MM.1S (cell line): Measurements from ENCODE around the gene TXNRD1.
"Not testable (repeated sequence)": the region's sequence is repeated elsewhere in the genome, so short reads cannot be mapped to it uniquely, and the experiment has no call there.

Experiments
- DNase-seq: peaks from one replicate; pipeline ENCODE4 v3.0.0-alpha.2; 2015
- H2AFZ ChIP-seq: fragments of 300-600 bp; sonication (generic); 2 replicates; pipeline ENCODE4 v1.6.0; 2016; ENCODE audit warnings: antibody characterized with exemption, low read length
- H3F3A ChIP-seq: fragments of 300-600 bp; sonication (generic); 2 replicates; pipeline ENCODE4 v1.6.1; 2016; ENCODE audit warnings: mild to moderate bottlenecking, antibody characterized with exemption, low read length, moderate library complexity, mixed read lengths; ENCODE audit not compliant: insufficient read depth
- H3K27ac ChIP-seq: fragments of 300-600 bp; sonication (generic); 2 replicates; pipeline ENCODE4 v1.5.1; 2016; ENCODE audit warnings: mild to moderate bottlenecking, low read length
- H3K27me3 ChIP-seq: fragments of 300-600 bp; sonication (generic); replicated peaks from 2 replicates; pipeline ENCODE4 v1.6.0; 2016; ENCODE audit warnings: low read length; ENCODE audit not compliant: insufficient read depth
- H3K36me3 ChIP-seq: fragments of 300-600 bp; sonication (generic); replicated peaks from 2 replicates; pipeline ENCODE4 v1.6.1; 2016; ENCODE audit warnings: mild to moderate bottlenecking, low read length, mixed read lengths; ENCODE audit not compliant: insufficient read depth
- H3K4me1 ChIP-seq: fragments of 300-600 bp; sonication (generic); 2 replicates; pipeline ENCODE4 v1.6.1; 2016; ENCODE audit warnings: low read length, mixed read lengths
- H3K4me2 ChIP-seq: fragments of 300-600 bp; sonication (generic); 2 replicates; pipeline ENCODE4 v1.6.0; 2016; ENCODE audit warnings: low read depth, low read length
- H3K4me3 ChIP-seq: fragments of 300-600 bp; sonication (generic); 2 replicates; pipeline ENCODE4 v1.5.1; 2016; ENCODE audit warnings: low read length, mixed read lengths
- H3K79me2 ChIP-seq: fragments of 300-600 bp; sonication (generic); 2 replicates; pipeline ENCODE4 v1.6.1; 2016; ENCODE audit warnings: mixed run types, low read length, mixed read lengths
- H3K9ac ChIP-seq: fragments of 300-600 bp; sonication (generic); 2 replicates; pipeline ENCODE4 v1.6.1; 2016; ENCODE audit warnings: low read length, mixed read lengths
- H3K9me2 ChIP-seq: fragments of 300-600 bp; sonication (generic); replicated peaks from 2 replicates; pipeline ENCODE4 v1.6.1; 2016; ENCODE audit warnings: mild to moderate bottlenecking, low read length, mixed read lengths; ENCODE audit not compliant: insufficient read depth
- H3K9me3 ChIP-seq: fragments of 300-600 bp; sonication (generic); replicated peaks from 2 replicates; pipeline ENCODE4 v1.6.1; 2016; ENCODE audit warnings: mild to moderate bottlenecking, low read length, mixed read lengths; ENCODE audit not compliant: insufficient read depth
- H4K20me1 ChIP-seq: fragments of 300-600 bp; sonication (generic); 2 replicates; pipeline ENCODE4 v1.6.1; 2016; ENCODE audit warnings: mild to moderate bottlenecking, low read length, moderate library complexity, mixed read lengths; ENCODE audit not compliant: insufficient read depth
- EZH2 ChIP-seq: fragments of 300-600 bp; sonication (generic); optimal IDR thresholded peaks from 2 replicates; pipeline ENCODE3; 2017; ENCODE audit warnings: low read depth, mild to moderate bottlenecking, antibody characterized with exemption, low read length, mixed read lengths
- EZH2phosphoT487 ChIP-seq: fragments of 300-600 bp; sonication (generic); IDR thresholded peaks from 2 replicates; pipeline ENCODE4 v1.6.1; 2018; ENCODE audit warnings: antibody characterized with exemption, low read length
- TF ChIP-seq, protein P1 (sequence below): fragments of 300-600 bp; sonication (generic); IDR thresholded peaks from 2 replicates; pipeline ENCODE4 v1.5.1; 2016; ENCODE audit warnings: antibody characterized with exemption, low read length, mixed read lengths

Gene TXNRD1

DNA sequence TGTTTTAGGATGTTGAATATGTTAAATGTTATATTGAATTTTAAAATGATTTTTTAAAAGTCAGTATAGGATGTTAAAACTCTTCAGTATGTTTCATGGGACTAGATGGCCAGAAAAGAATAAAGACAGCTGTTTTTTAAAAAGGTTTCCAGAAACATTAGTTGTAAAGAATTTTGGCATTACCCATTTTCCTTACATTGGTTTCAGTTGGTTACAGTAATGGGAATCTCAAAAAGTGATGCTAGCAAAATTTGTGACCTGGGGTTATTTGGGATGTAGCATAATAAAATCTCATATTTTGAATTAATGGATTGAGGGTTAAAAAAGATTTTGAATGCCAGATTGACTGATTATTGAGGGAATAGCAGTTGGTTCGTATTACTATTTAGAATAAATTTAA lies 113.2 kb downstream of the TXNRD1 start:
- H3K4me2 ChIP-seq = no peak overlapping the region
- H3K9ac ChIP-seq = no peak overlapping the region
- H3K79me2 ChIP-seq = no peaks in the 10 kb centered on the region; the same call in 1 of the 2 replicates
- H3K36me3 ChIP-seq = peaks cover 10% of the 10 kb centered on the region; the same call in 1 of the 2 replicates
- H3K4me1 ChIP-seq = no peaks in the 10 kb centered on the region
- H3K9me2 ChIP-seq = no peaks in the 10 kb centered on the region
- DNase-seq = no peak
- no peak overlapping the region for H3K4me3 ChIP-seq
- no peaks in the 10 kb centered on the region for H3F3A ChIP-seq
- H4K20me1 ChIP-seq = no peaks in the 10 kb centered on the region
- no peak overlapping the region for H2AFZ ChIP-seq
- H3K9me3 ChIP-seq = no peaks in the 10 kb centered on the region
- TF ChIP-seq EZH2phosphoT487 = no peak
- TF ChIP-seq, protein P1, sequence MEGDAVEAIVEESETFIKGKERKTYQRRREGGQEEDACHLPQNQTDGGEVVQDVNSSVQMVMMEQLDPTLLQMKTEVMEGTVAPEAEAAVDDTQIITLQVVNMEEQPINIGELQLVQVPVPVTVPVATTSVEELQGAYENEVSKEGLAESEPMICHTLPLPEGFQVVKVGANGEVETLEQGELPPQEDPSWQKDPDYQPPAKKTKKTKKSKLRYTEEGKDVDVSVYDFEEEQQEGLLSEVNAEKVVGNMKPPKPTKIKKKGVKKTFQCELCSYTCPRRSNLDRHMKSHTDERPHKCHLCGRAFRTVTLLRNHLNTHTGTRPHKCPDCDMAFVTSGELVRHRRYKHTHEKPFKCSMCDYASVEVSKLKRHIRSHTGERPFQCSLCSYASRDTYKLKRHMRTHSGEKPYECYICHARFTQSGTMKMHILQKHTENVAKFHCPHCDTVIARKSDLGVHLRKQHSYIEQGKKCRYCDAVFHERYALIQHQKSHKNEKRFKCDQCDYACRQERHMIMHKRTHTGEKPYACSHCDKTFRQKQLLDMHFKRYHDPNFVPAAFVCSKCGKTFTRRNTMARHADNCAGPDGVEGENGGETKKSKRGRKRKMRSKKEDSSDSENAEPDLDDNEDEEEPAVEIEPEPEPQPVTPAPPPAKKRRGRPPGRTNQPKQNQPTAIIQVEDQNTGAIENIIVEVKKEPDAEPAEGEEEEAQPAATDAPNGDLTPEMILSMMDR = no peak
- no peak for TF ChIP-seq EZH2
- no peak overlapping the region for H3K27ac ChIP-seq
- no peaks in the 10 kb centered on the region for H3K27me3 ChIP-seq

- Histone ChIP-seq H3K27me3 (no peaks in the 10 kb centered on the region), H3K4me1 (no peaks in the 10 kb centered on the region), H3K9ac (no peak overlapping the region), H2AFZ (no peak overlapping the region), H3K4me3 (no peak overlapping the region), H3F3A (no peaks in the 10 kb centered on the region), H3K9me2 (no peaks in the 10 kb centered on the region), H3K79me2 (no peaks in the 10 kb centered on the region; the same call in 1 of the 2 replicates), H3K9me3 (no peaks in the 10 kb centered on the region), H3K4me2 (no peak overlapping the region), H3K36me3 (peaks cover 13% of the 10 kb centered on the region; the same call in 1 of the 2 replicates), H4K20me1 (no peaks in the 10 kb centered on the region), H3K27ac (no peak overlapping the region)
- DNase-seq = no peak
- TF ChIP-seq EZH2 = no peak
- TF ChIP-seq, protein P1 = no peak
- TF ChIP-seq EZH2phosphoT487 = no peak
Measured at GRCh38 chr12:104329707-104330532, 114.3 kb downstream of the TXNRD1 start.

GRCh38 chr12:104331376-104331775 lies 115.8 kb downstream of the TXNRD1 start:
- no peaks in the 10 kb centered on the region for H3F3A ChIP-seq
- peaks cover 10% of the 10 kb centered on the region; the same call in 1 of the 2 replicates for H3K36me3 ChIP-seq
- no peaks in the 10 kb centered on the region for H3K27me3 ChIP-seq
- H3K4me2 ChIP-seq = no peak overlapping the region
- DNase-seq = no peak
- no peaks in the 10 kb centered on the region for H4K20me1 ChIP-seq
- no peak overlapping the region for H2AFZ ChIP-seq
- no peaks in the 10 kb centered on the region; the same call in 1 of the 2 replicates for H3K79me2 ChIP-seq
- no peak overlapping the region for H3K4me3 ChIP-seq
- H3K9me3 ChIP-seq = no peaks in the 10 kb centered on the region
- no peak overlapping the region for H3K9ac ChIP-seq
- no peak overlapping the region for H3K27ac ChIP-seq
- no peaks in the 10 kb centered on the region for H3K9me2 ChIP-seq
- TF ChIP-seq EZH2 = no peak
- no peak for TF ChIP-seq EZH2phosphoT487
- TF ChIP-seq, protein P1 = no peak
- H3K4me1 ChIP-seq = no peaks in the 10 kb centered on the region

DNA sequence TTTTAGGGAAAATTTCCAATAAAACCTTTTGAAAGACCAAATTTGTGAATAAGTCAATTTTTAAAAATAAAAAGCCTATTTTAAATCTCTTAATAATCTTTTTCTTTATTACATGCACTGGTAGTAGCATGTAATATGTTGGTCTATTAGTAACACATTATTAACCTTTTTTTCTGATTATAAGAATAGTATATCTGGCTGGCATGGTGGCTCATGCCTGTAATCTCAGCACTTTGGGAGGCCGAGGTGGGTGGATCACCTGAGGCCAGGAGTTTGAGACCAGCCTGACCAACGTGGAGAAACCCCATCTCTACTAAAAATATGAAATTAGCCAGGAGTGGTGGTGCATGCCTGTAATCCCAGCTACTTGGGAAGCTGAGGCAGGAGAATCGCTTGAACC lies 116.7 kb downstream of the TXNRD1 start:
- not testable (repeated sequence) for H3K9me3 ChIP-seq, H3K79me2 ChIP-seq, H3K36me3 ChIP-seq, H3K27me3 ChIP-seq, DNase-seq, H3K9me2 ChIP-seq, H3K9ac ChIP-seq, H3K4me2 ChIP-seq, H3F3A ChIP-seq, H2AFZ ChIP-seq, H3K4me1 ChIP-seq, H4K20me1 ChIP-seq, H3K4me3 ChIP-seq, H3K27ac ChIP-seq
